ENCODE measurements around the gene RASSF10. TPM values are rescaled to one million over a fixed set of nuclear protein-coding genes. Genes with fewer than 3 reads are reported as not detected.

Gene RASSF10
- total RNA-seq, 1 experiment from 2014 or later = not detected

GRCh38 chr11:13000116-13000515 is 9.0 kb upstream of the RASSF10 start:
- no peaks in the 10 kb centered on the region for H3K79me2 ChIP-seq (ENCODE audit: low read length)
- H3K27ac ChIP-seq (ENCODE audit: low read length) = no peak overlapping the region
- no TSS peak for BruUV-seq (replicated peaks)
- H4K20me1 ChIP-seq (ENCODE audit: low read length) = no peaks in the 10 kb centered on the region
- intact Hi-C loops (cut with micrococcal nuclease) = no loop called here
- no peak overlapping the region for H2AFZ ChIP-seq (ENCODE audit: low read length)
- H3K27me3 ChIP-seq (ENCODE audit: low read length) = no peaks in the 10 kb centered on the region
- POLR2A ChIA-PET (ENCODE audit: unreplicated experiment) = no interaction called here
- DNase-seq (no peak), ATAC-seq (no peak)
- CTCF ChIA-PET = no interaction called here
- H3K4me2 ChIP-seq (ENCODE audit: low read length) = no peak overlapping the region
- H3K9me3 ChIP-seq (ENCODE audit: low read length) = no peaks in the 10 kb centered on the region
- no peak overlapping the region for H3K9ac ChIP-seq (ENCODE audit: low read length)
- no peaks in the 10 kb centered on the region for H3K4me1 ChIP-seq (ENCODE audit: insufficient read depth, low read length)
- H3F3A ChIP-seq (ENCODE audit: low read length, unreplicated experiment) = no peaks in the 10 kb centered on the region
- no peaks in the 10 kb centered on the region for H3K9me2 ChIP-seq (replicated peaks; ENCODE audit: low read length)
- TF ChIP-seq EZH2 (IDR thresholded peaks at IDR 0.05; ENCODE audit: low read length, unreplicated experiment) (no peak), EZH2phosphoT487 (IDR thresholded peaks at IDR 0.05; ENCODE audit: borderline replicate concordance, low read length) (no peak), CTCF (conservative IDR thresholded peaks at IDR 0.05; ENCODE audit: low read depth, low read length) (no peak)
- no peaks in the 10 kb centered on the region for H3K36me3 ChIP-seq (ENCODE audit: low read depth, low read length)
- no peak overlapping the region for H3K4me3 ChIP-seq (ENCODE audit: low read length)

GRCh38 chr11:13000721-13001120 is 8.4 kb upstream of the RASSF10 start:
- intact Hi-C loops (cut with micrococcal nuclease) = no loop called here
- no peak overlapping the region for H3K27ac ChIP-seq (ENCODE audit: low read length)
- H3K9me2 ChIP-seq (replicated peaks; ENCODE audit: low read length) = no peaks in the 10 kb centered on the region
- ATAC-seq (no peak), DNase-seq (no peak)
- H3K4me1 ChIP-seq (ENCODE audit: insufficient read depth, low read length) = no peaks in the 10 kb centered on the region
- TF ChIP-seq EZH2phosphoT487 (IDR thresholded peaks at IDR 0.05; ENCODE audit: borderline replicate concordance, low read length) (no peak), EZH2 (IDR thresholded peaks at IDR 0.05; ENCODE audit: low read length, unreplicated experiment) (no peak), CTCF (conservative IDR thresholded peaks at IDR 0.05; ENCODE audit: low read depth, low read length) (no peak)
- no peak overlapping the region for H2AFZ ChIP-seq (ENCODE audit: low read length)
- BruUV-seq (replicated peaks) = no TSS peak
- H4K20me1 ChIP-seq (ENCODE audit: low read length) = no peaks in the 10 kb centered on the region
- no peaks in the 10 kb centered on the region for H3K79me2 ChIP-seq (ENCODE audit: low read length)
- no peaks in the 10 kb centered on the region for H3K9me3 ChIP-seq (ENCODE audit: low read length)
- ChIA-PET CTCF (no interaction called here), POLR2A (ENCODE audit: unreplicated experiment) (no interaction called here)
- H3K4me2 ChIP-seq (ENCODE audit: low read length) = no peak overlapping the region
- H3F3A ChIP-seq (ENCODE audit: low read length, unreplicated experiment) = no peaks in the 10 kb centered on the region
- no peak overlapping the region for H3K4me3 ChIP-seq (ENCODE audit: low read length)
- H3K27me3 ChIP-seq (ENCODE audit: low read length) = no peaks in the 10 kb centered on the region
- no peak overlapping the region for H3K9ac ChIP-seq (ENCODE audit: low read length)
- H3K36me3 ChIP-seq (ENCODE audit: low read depth, low read length) = no peaks in the 10 kb centered on the region

GRCh38 chr11:13003736-13004493 is 5.2 kb upstream of the RASSF10 start:
- H4K20me1 ChIP-seq (ENCODE audit: low read length) = no peaks in the 10 kb centered on the region
- H3K9me2 ChIP-seq (replicated peaks; ENCODE audit: low read length) = no peaks in the 10 kb centered on the region
- no TSS peak for BruUV-seq (replicated peaks)
- no peak overlapping the region for H3K4me2 ChIP-seq (ENCODE audit: low read length)
- H3K27me3 ChIP-seq (ENCODE audit: low read length) = no peaks in the 10 kb centered on the region; the same call in 1 of the 2 replicates
- no peak overlapping the region for H3K9ac ChIP-seq (ENCODE audit: low read length)
- H2AFZ ChIP-seq (ENCODE audit: low read length) = no peak overlapping the region
- H3K9me3 ChIP-seq (ENCODE audit: low read length) = no peaks in the 10 kb centered on the region
- no peaks in the 10 kb centered on the region for H3K79me2 ChIP-seq (ENCODE audit: low read length)
- ATAC-seq = no peak
- H3K4me1 ChIP-seq (ENCODE audit: insufficient read depth, low read length) = peaks cover 6% of the 10 kb centered on the region
- H3F3A ChIP-seq (ENCODE audit: low read length, unreplicated experiment) = no peaks in the 10 kb centered on the region
- no peaks in the 10 kb centered on the region for H3K36me3 ChIP-seq (ENCODE audit: low read depth, low read length)
- H3K4me3 ChIP-seq (ENCODE audit: low read length) = no peak overlapping the region
- ChIA-PET POLR2A (ENCODE audit: unreplicated experiment) (no interaction called here), CTCF (no interaction called here)
- no peak overlapping the region for H3K27ac ChIP-seq (ENCODE audit: low read length)
- DNase-seq = no peak
- intact Hi-C loops (cut with micrococcal nuclease) = no loop called here
- TF ChIP-seq EZH2phosphoT487 (IDR thresholded peaks at IDR 0.05; ENCODE audit: borderline replicate concordance, low read length) (no peak), CTCF (conservative IDR thresholded peaks at IDR 0.05; ENCODE audit: low read depth, low read length) (no peak), EZH2 (IDR thresholded peaks at IDR 0.05; ENCODE audit: low read length, unreplicated experiment) (no peak)

All from PC-3 (cell line).